HepG2 (cell line): ENCODE measurements around the gene NOXA1. TPM values are rescaled to one million over a fixed set of nuclear protein-coding genes. Genes with fewer than 3 reads are reported as not detected.

Experiments
- ARID2 ChIP-seq: sonication (generic); formaldehyde crosslinking; IDR thresholded peaks from 2 replicates; pipeline ENCODE4 v1.8.1; 2022; ENCODE audit warnings: mild to moderate bottlenecking, missing genetic modification reagents, borderline replicate concordance
- CEBPB ChIP-seq: IDR thresholded peaks from 2 replicates; pipeline ENCODE4 v1.6.1; 2011; ENCODE audit warnings: low read depth, low read length, improper control_type of control experiment, borderline replicate concordance
- GABPB1 ChIP-seq: IDR thresholded peaks from 2 replicates; pipeline ENCODE4 v1.6.1; 2016; ENCODE audit warnings: mild to moderate bottlenecking, missing genetic modification reagents, moderate library complexity, missing compliant biosample characterization
- HHEX ChIP-seq: IDR thresholded peaks from 2 replicates; pipeline ENCODE4 v1.6.1; 2016; ENCODE audit warnings: control low read depth
- HNF4A ChIP-seq: sonication (generic); formaldehyde crosslinking; IDR thresholded peaks from 2 replicates; pipeline ENCODE4 v1.4.0; 2020; ENCODE audit warnings: missing genetic modification reagents
- IKZF4 ChIP-seq: sonication (generic); formaldehyde crosslinking; IDR thresholded peaks from 2 replicates; pipeline ENCODE4 v1.5.1; 2020; ENCODE audit warnings: borderline replicate concordance, mild to moderate bottlenecking, low read depth, missing genetic modification reagents; ENCODE audit errors: not compliant biosample characterization
- KDM6A ChIP-seq: IDR thresholded peaks from 2 replicates; pipeline ENCODE4 v1.6.1; 2016; ENCODE audit warnings: low read depth
- KLF12 ChIP-seq: sonication (generic); formaldehyde crosslinking; IDR thresholded peaks from 2 replicates; pipeline ENCODE4 v1.4.0; 2020; ENCODE audit warnings: missing genetic modification reagents, borderline replicate concordance
- NBN ChIP-seq: fragments of 450-650 bp; conservative IDR thresholded peaks from 2 replicates; pipeline ENCODE4 v1.6.1; 2017
- NFYC ChIP-seq: IDR thresholded peaks from 2 replicates; pipeline ENCODE4 v1.6.1; 2016; ENCODE audit warnings: missing genetic modification reagents, missing compliant biosample characterization
- PREB ChIP-seq: sonication (generic); formaldehyde crosslinking; IDR thresholded peaks from 2 replicates; pipeline ENCODE4 v1.4.0; 2020; ENCODE audit warnings: missing genetic modification reagents
- PRMT3 ChIP-seq: sonication (generic); formaldehyde crosslinking; IDR thresholded peaks from 2 replicates; pipeline ENCODE4 v1.8.1; 2022; ENCODE audit warnings: low read depth, mild to moderate bottlenecking, moderate library complexity, missing genetic modification reagents, borderline replicate concordance
- SAP130 ChIP-seq: IDR thresholded peaks from 2 replicates; pipeline ENCODE4 v1.6.1; 2016; ENCODE audit warnings: low read depth
- SRSF9 ChIP-seq: fragments of 200-400 bp; formaldehyde crosslinking; IDR thresholded peaks from 2 replicates; pipeline ENCODE4 v1.6.1; 2018; ENCODE audit warnings: borderline replicate concordance, mild to moderate bottlenecking, low read depth, low read length; ENCODE audit not compliant: insufficient read depth, poor library complexity, severe bottlenecking
- XBP1 ChIP-seq: sonication (generic); formaldehyde crosslinking; IDR thresholded peaks from 2 replicates; pipeline ENCODE4 v1.5.0; 2020; ENCODE audit warnings: missing genetic modification reagents
- YEATS2 ChIP-seq: sonication (generic); formaldehyde crosslinking; IDR thresholded peaks from 2 replicates; pipeline ENCODE4 v1.4.0; 2020; ENCODE audit warnings: missing genetic modification reagents, borderline replicate concordance
- ZNF432 ChIP-seq: sonication (generic); formaldehyde crosslinking; IDR thresholded peaks from 2 replicates; pipeline ENCODE4 v1.5.0; 2020; ENCODE audit warnings: missing genetic modification reagents, mild to moderate bottlenecking, borderline replicate concordance
- ZNF451 ChIP-seq: sonication (generic); formaldehyde crosslinking; IDR thresholded peaks from 2 replicates; pipeline ENCODE4 v1.5.0; 2020; ENCODE audit warnings: mild to moderate bottlenecking, missing genetic modification reagents
- ZNF589 ChIP-seq: sonication (generic); formaldehyde crosslinking; conservative IDR thresholded peaks from 2 replicates; pipeline ENCODE4 v1.8.0; 2022; ENCODE audit warnings: mild to moderate bottlenecking, moderate library complexity, missing genetic modification reagents
- ZNF614 ChIP-seq: IDR thresholded peaks from 2 replicates; pipeline ENCODE4 v1.6.1; 2018; ENCODE audit warnings: missing biosample characterization, missing genetic modification reagents, inconsistent platforms, borderline replicate concordance
- ZSCAN25 ChIP-seq: sonication (generic); formaldehyde crosslinking; IDR thresholded peaks from 2 replicates; pipeline ENCODE4 v1.8.0; 2022; ENCODE audit warnings: mild to moderate bottlenecking, missing genetic modification reagents
- polyA plus RNA-seq, 8 experiments: library from polyadenylated mRNA; depleted of rRNA in 3 of 8; stranded (reverse) in 7 of 8; unstranded in 1 of 8; fragments of >200 nt; fragmentation: Illumina TruSeq in 4 of 8; extraction: Trizol in 4 of 8; gene quantifications; 2 replicates each; pipeline versions ENCODE4 v1.2.1 to v1.2.3, GENCODE V29; 2011 to 2016; ENCODE audit warnings: low read depth in 4 of 8, missing spikeins in 1 of 8, mixed read lengths in 1 of 8; ENCODE audit not compliant: insufficient read depth in 1 of 8
- total RNA-seq, 5 experiments: library from RNA; depleted of rRNA; stranded (reverse); fragments of >200 nt; fragmentation: Illumina TruSeq; extraction: Trizol; gene quantifications; 2 replicates each; pipeline ENCODE4 v1.2.3, GENCODE V29; 2016; ENCODE audit warnings: low read depth in 1 of 5
- TF ChIP-seq, protein P1 (sequence below): sonication (generic); formaldehyde crosslinking; IDR thresholded peaks from 2 replicates; pipeline ENCODE4 v1.5.0; 2020; ENCODE audit warnings: mild to moderate bottlenecking, missing genetic modification reagents, borderline replicate concordance
- TF ChIP-seq, protein P2 (sequence below): sonication (generic); formaldehyde crosslinking; IDR thresholded peaks from 2 replicates; pipeline ENCODE4 v1.4.0; 2020; ENCODE audit warnings: missing genetic modification reagents
- TF ChIP-seq, protein P3 (sequence below): IDR thresholded peaks from 2 replicates; pipeline ENCODE4 v1.6.1; 2016; ENCODE audit warnings: low read depth, borderline replicate concordance

NOXA1 gene
- total and polyA plus RNA-seq, 2 of the 13 experiments (the other 11 are each of a cell fraction or from before 2014, with no cell fraction given), result 0.78 to 1.2 TPM

- TF ChIP-seq NFYC (CRISPR knock-in tag) (no peak), ZSCAN25 (CRISPR knock-in tag) (no peak), KLF12 (no peak), GABPB1 (CRISPR knock-in tag) (no peak), KDM6A (no peak), YEATS2 (CRISPR knock-in tag) (0 out of 2 replicates have a peak, but pooled peaks have one; percentile 25), ZNF614 (CRISPR knock-in tag) (no peak), IKZF4 (CRISPR knock-in tag) (no peak), SAP130 (CRISPR knock-in tag) (0 out of 2 replicates have a peak, but pooled peaks have one; percentile 51), SRSF9 (no peak), XBP1 (CRISPR knock-in tag) (no peak), ARID2 (CRISPR knock-in tag) (no peak), HNF4A (CRISPR knock-in tag) (peak; percentile 10; the same call in 1 of the 2 replicates), ZNF451 (no peak), PREB (CRISPR knock-in tag) (no peak), NBN (no peak), ZNF432 (CRISPR knock-in tag) (no peak), CEBPB (no peak), ZNF589 (no peak), PRMT3 (CRISPR knock-in tag) (no peak), HHEX (CRISPR knock-in tag) (no peak)
- TF ChIP-seq, protein P1, sequence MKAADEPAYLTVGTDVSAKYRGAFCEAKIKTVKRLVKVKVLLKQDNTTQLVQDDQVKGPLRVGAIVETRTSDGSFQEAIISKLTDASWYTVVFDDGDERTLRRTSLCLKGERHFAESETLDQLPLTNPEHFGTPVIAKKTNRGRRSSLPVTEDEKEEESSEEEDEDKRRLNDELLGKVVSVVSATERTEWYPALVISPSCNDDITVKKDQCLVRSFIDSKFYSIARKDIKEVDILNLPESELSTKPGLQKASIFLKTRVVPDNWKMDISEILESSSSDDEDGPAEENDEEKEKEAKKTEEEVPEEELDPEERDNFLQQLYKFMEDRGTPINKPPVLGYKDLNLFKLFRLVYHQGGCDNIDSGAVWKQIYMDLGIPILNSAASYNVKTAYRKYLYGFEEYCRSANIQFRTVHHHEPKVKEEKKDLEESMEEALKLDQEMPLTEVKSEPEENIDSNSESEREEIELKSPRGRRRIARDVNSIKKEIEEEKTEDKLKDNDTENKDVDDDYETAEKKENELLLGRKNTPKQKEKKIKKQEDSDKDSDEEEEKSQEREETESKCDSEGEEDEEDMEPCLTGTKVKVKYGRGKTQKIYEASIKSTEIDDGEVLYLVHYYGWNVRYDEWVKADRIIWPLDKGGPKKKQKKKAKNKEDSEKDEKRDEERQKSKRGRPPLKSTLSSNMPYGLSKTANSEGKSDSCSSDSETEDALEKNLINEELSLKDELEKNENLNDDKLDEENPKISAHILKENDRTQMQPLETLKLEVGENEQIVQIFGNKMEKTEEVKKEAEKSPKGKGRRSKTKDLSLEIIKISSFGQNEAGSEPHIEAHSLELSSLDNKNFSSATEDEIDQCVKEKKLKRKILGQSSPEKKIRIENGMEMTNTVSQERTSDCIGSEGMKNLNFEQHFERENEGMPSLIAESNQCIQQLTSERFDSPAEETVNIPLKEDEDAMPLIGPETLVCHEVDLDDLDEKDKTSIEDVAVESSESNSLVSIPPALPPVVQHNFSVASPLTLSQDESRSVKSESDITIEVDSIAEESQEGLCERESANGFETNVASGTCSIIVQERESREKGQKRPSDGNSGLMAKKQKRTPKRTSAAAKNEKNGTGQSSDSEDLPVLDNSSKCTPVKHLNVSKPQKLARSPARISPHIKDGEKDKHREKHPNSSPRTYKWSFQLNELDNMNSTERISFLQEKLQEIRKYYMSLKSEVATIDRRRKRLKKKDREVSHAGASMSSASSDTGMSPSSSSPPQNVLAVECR (CRISPR knock-in tag), result no peak
- TF ChIP-seq, protein P2, sequence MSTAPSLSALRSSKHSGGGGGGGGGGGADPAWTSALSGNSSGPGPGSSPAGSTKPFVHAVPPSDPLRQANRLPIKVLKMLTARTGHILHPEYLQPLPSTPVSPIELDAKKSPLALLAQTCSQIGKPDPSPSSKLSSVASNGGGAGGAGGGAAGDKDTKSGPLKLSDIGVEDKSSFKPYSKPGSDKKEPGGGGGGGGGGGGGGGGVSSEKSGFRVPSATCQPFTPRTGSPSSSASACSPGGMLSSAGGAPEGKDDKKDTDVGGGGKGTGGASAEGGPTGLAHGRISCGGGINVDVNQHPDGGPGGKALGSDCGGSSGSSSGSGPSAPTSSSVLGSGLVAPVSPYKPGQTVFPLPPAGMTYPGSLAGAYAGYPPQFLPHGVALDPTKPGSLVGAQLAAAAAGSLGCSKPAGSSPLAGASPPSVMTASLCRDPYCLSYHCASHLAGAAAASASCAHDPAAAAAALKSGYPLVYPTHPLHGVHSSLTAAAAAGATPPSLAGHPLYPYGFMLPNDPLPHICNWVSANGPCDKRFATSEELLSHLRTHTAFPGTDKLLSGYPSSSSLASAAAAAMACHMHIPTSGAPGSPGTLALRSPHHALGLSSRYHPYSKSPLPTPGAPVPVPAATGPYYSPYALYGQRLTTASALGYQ (CRISPR knock-in tag), result no peak
- TF ChIP-seq, protein P3, sequence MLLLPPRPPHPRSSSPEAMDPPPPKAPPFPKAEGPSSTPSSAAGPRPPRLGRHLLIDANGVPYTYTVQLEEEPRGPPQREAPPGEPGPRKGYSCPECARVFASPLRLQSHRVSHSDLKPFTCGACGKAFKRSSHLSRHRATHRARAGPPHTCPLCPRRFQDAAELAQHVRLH (CRISPR knock-in tag), result no peak
These were observed 59.0 kb downstream of the NOXA1 start (continued) for GRCh38 chr9:137482094-137482781.
